Heart left ventricle (tissue), 16 donors: ENCODE measurements around the gene DLX2. TPM values are rescaled to one million over a fixed set of nuclear protein-coding genes. Genes with fewer than 3 reads are reported as not detected.
"Not testable (repeated sequence)": the region's sequence is repeated elsewhere in the genome, so short reads cannot be mapped to it uniquely, and the experiment has no call there.

ENCODE experiments used
- ATAC-seq, 4 donors: fragments of 200-7000 bp; cut with Tn5 transposase; one replicate each; pipeline ENCODE4 v1.9.1; 2020 to 2022; ENCODE audit warnings: moderate library complexity in 4 of 4, mild to moderate bottlenecking in 3 of 4, moderate number of reproducible peaks in 1 of 4
- DNase-seq, 5 donors: peaks; one replicate each; pipeline ENCODE4 v3.0.0-alpha.2; 2020
- H3K27ac ChIP-seq, 12 donors: fragments of 200-600 bp; sonication (generic) in 4 of 12; one replicate each; pipeline versions ENCODE4 v1.5.0 to v1.8.0; 2016 to 2022; ENCODE audit warnings: mild to moderate bottlenecking in 2 of 12
- H3K27me3 ChIP-seq, 9 donors: fragments of 200-600 bp; sonication (generic) in 2 of 9; one replicate each; pipeline versions ENCODE4 v1.5.1 to v1.8.0; 2016 to 2022; ENCODE audit warnings: mild to moderate bottlenecking in 3 of 9
- H3K36me3 ChIP-seq, 9 donors: fragments of 200-600 bp; sonication (generic) in 2 of 9; one replicate each; pipeline versions ENCODE4 v1.5.0 to v1.8.0; 2018 to 2022; ENCODE audit warnings: mild to moderate bottlenecking in 2 of 9
- H3K4me1 ChIP-seq, 12 donors: fragments of 200-600 bp; sonication (generic) in 4 of 12; one replicate each; pipeline versions ENCODE4 v1.5.0 to v1.8.0; 2016 to 2022; ENCODE audit warnings: mild to moderate bottlenecking in 3 of 12
- H3K4me3 ChIP-seq, 12 donors: fragments of 200-600 bp; sonication (generic) in 4 of 12; one replicate each; pipeline versions ENCODE4 v1.5.0 to v1.8.0; 2017 to 2022; ENCODE audit warnings: mild to moderate bottlenecking in 9 of 12, moderate library complexity in 4 of 12
- H3K9me3 ChIP-seq, 12 donors: fragments of 200-600 bp; sonication (generic) in 4 of 12; one replicate each; pipeline versions ENCODE4 v1.5.0 to v1.8.0; 2016 to 2022; ENCODE audit warnings: mild to moderate bottlenecking in 1 of 12
- CTCF ChIP-seq, 12 donors: fragments of 200-600 bp; sonication (generic) in 4 of 12; IDR thresholded peaks; one replicate each; pipeline versions ENCODE4 v1.5.0 to v1.8.0; 2018 to 2022; ENCODE audit warnings: antibody characterized with exemption in 12 of 12, mild to moderate bottlenecking in 5 of 12
- POLR2A ChIP-seq, 2 donors: fragments of 450-650 bp; IDR thresholded peaks; one replicate each; pipeline ENCODE4 v1.6.1; 2017; ENCODE audit warnings: antibody characterized with exemption in 2 of 2, mild to moderate bottlenecking in 2 of 2, moderate library complexity in 2 of 2
- WGBS, 4 donors: extraction: QIAGEN DNeasy Blood & Tissue Kit in 2 of 4; methylation state at CpG; one replicate each; pipeline versions ENCODE4 v1.1.5 to v1.1.7; 2013 to 2018; 5-methylcytosine and 5-hydroxymethylcytosine counted together
- intact Hi-C, 10 donors: fragments of 100-400 bp; cut with DNase I; formaldehyde crosslinking; loops; one replicate each; pipeline versions ENCODE4 v1.11.1 to v1.14.2; 2022
- long read RNA-seq, 3 donors: library from polyadenylated mRNA; unstranded; transcript quantifications; one replicate each; pipeline ENCODE4 v2.0.0, GENCODE V29; 2020 to 2021
- polyA plus RNA-seq, 2 donors: library from polyadenylated mRNA; stranded (reverse); fragments of 200-250 nt; gene quantifications; one replicate each; pipeline ENCODE4 v1.2.3, GENCODE V29; 2013
- total RNA-seq, 9 donors: library from RNA; depleted of rRNA in 2 of 9; stranded (reverse); fragments of >200 nt in 2 of 9; fragmentation: NEBNext Ultra II Directional in 3 of 9; extraction: Animal tissue kit (Norgen Biotek cat#: 25700) in 3 of 9; gene quantifications; one replicate each; pipeline versions ENCODE4 v1.1.0 to v1.2.4, GENCODE V29; 2016 to 2023
- donor health status: ischemic (EF 13 %, LVEDD 7.1; RV severe dilation, severe dysfunction).
- donor health status: healthy with polysubstance abuse.
- donor health status: DM: no; HTN: yes; CAD: no.
- donor health status: DM: no; HTN: no; CAD: no.
- donor health status: ischemic (EF 25% LVEDD 6.9; RV normal size, moderate dysfunction).
- donor health status: ischemic (EF 25% LVEDD 5.7; RV mildly dilated, moderate dysfunction).
- donor health status: healthy.
- donor health status: DM: yes; HTN: yes; CAD: no.
- donor health status: ischemic (EF 35%, LVEDD 5.7; RV mildly dilated, moderate dysfunction).
- donor health status: nonischemic (EF 11% LVEDD 7.7; RV severe dilation, severe dysfunction).
- donor health status: DM: yes; HTN: yes; CAD: no.
- donor health status: PGD.
- donor health status: ischemic (EF 29% LVEDD 5.4; RV normal size, mild dysfunction).
- donor health status: nonischemic (EF 23%, LVEDD 6.1; RV moderate dilation, normal function).

DLX2 gene
- not detected for total RNA-seq
- polyA plus RNA-seq, result not detected
- long read RNA-seq, donor 1, result 0 reads
- long read RNA-seq, donor 2, result 0 reads
- long read RNA-seq, donor 3, result 0 reads

- Histone ChIP-seq H3K4me1 (peaks cover 2 to 77% (median 51%) of the 10 kb centered on the region in 12 donors), H3K27ac (no peak within 1 kb of the TSS), H3K4me3 (peak within 1 kb of the TSS; percentile 15 to 66 (median 51)), H3K36me3 (peaks cover 0 to 3% (median 0%) of the 10 kb centered on the region in 9 donors), H3K27me3 (peaks cover 83 to 100% (median 100%) of the 10 kb centered on the region in 9 donors), H3K9me3 (no peaks in the 10 kb centered on the region)
- no peak for TF ChIP-seq CTCF (IDR thresholded peaks at IDR 0.05)
- intact Hi-C loops, result loop anchor here (1.0 to 10.0 kb wide), 11 partner anchors 100 to 528 kb away; partner anchors contain the start of gene HAT1 (in 1 of the 10)
- WGBS, 4 donors, result 1% methylated on average over 36 to 74 of the region's 74 CpGs
- peak; percentile 32 to 78 (median 69) for ATAC-seq
- peak; percentile 68 to 88 (median 80) for DNase-seq
These were observed at the start of gene DLX2 for GRCh38 chr2:172102391-172103359. Gene DLX2 (minus strand): TSS chr2:172102900. CDS start chr2:172102538, 362 bp downstream.

- no peak overlapping the region for H3K27ac ChIP-seq
- H3K4me3 ChIP-seq, result no peak overlapping the region
- 79 to 84% (median 81%) methylated on average over 10 to 11 of the region's 11 CpGs for WGBS, 4 donors
- TF ChIP-seq POLR2A (IDR thresholded peaks at IDR 0.05) (no peak), CTCF (IDR thresholded peaks at IDR 0.05) (no peak)
- no peaks in the 10 kb centered on the region for H3K36me3 ChIP-seq
- intact Hi-C loops, result no loop called here
- peaks cover 0 to 21% (median 0%) of the 10 kb centered on the region in 9 donors for H3K27me3 ChIP-seq
- no peak for DNase-seq
- H3K4me1 ChIP-seq, result no peaks in the 10 kb centered on the region
- H3K9me3 ChIP-seq, result peaks cover 0 to 10% (median 0%) of the 10 kb centered on the region in 12 donors
- peak in 1 of 4 donors; percentile 55 for ATAC-seq
These were observed 45.4 kb upstream of the DLX2 start for GRCh38 chr2:172147944-172148650.

- no peaks in the 10 kb centered on the region for H3K36me3 ChIP-seq
- TF ChIP-seq CTCF (IDR thresholded peaks at IDR 0.05) (no peak), POLR2A (IDR thresholded peaks at IDR 0.05) (no peak)
- no peaks in the 10 kb centered on the region for H3K4me1 ChIP-seq
- H3K9me3 ChIP-seq, result peaks cover 0 to 6% (median 0%) of the 10 kb centered on the region in 12 donors
- no peak overlapping the region for H3K27ac ChIP-seq
- no peak for DNase-seq
- H3K4me3 ChIP-seq, result no peak overlapping the region
- ATAC-seq, result no peak
- H3K27me3 ChIP-seq, result peaks cover 0 to 10% (median 0%) of the 10 kb centered on the region in 9 donors
- intact Hi-C loops, result no loop called here
These were observed 41.1 kb upstream of the DLX2 start for GRCh38 chr2:172143817-172144216.

- intact Hi-C loops, result loop anchor here in 1 of 10 donors (10.0 kb wide), 1 partner anchor 544 kb away; no protein-coding TSS in a partner anchor
- H3K4me1 ChIP-seq, result not testable (repeated sequence)
- 74 to 88% (median 76%) methylated on average over 1 of the region's 1 CpG for WGBS, 4 donors
These were observed 36.0 kb upstream of the DLX2 start for GRCh38 chr2:172138727-172139126.

More at GRCh38 chr2:172138727-172139126, 36.0 kb upstream of the DLX2 start:
- H3K27ac ChIP-seq, H3K36me3 ChIP-seq, ATAC-seq, H3K9me3 ChIP-seq, DNase-seq, H3K4me3 ChIP-seq: not testable (repeated sequence)
- H3K27me3 ChIP-seq, result peaks cover 0 to 11% (median 0%) of the 10 kb centered on the region in 9 donors
